SK-N-SH (cell line): ENCODE data around the gene SETD1A. TPM values are rescaled to one million over a fixed set of nuclear protein-coding genes. Genes with fewer than 3 reads are reported as not detected.

Source experiments
- CTCF ChIA-PET: fragments of 300-600, 350-600 bp; formaldehyde crosslinking; extraction: SDS; loops from one replicate; lab custom pipeline; 2021; lab: Yijun Ruan, JAX
- POLR2A ChIA-PET: fragments of 350-600 bp; sonication (Branson Sonifier 250); formaldehyde crosslinking; extraction: SDS; loops from one replicate; lab custom pipeline; 2020; ENCODE audit warnings: antibody characterized with exemption, inconsistent platforms; lab: Yijun Ruan, JAX
- DNase-seq: peaks from one replicate; pipeline ENCODE4 v3.0.0; 2012
- H2AFZ ChIP-seq: fragments of 200-600 bp; sonication (generic); 2 replicates; pipeline ENCODE4 v1.8.1; 2016; ENCODE audit warnings: antibody characterized with exemption, mild to moderate bottlenecking, low read depth
- H3F3A ChIP-seq: fragments of 200-600 bp; sonication (generic); replicated peaks from 2 replicates; pipeline ENCODE3; 2016; ENCODE audit warnings: antibody characterized with exemption, mild to moderate bottlenecking; ENCODE audit not compliant: insufficient read depth
- H3K27ac ChIP-seq, 2 experiments: fragments of 200-500 bp in 1 of 2; fragments of 200-600 bp in 1 of 2; sonication (Bioruptor generic) in 1 of 2; sonication (generic), shearing (Covaris generic) in 1 of 2; 2 replicates each; pipeline versions ENCODE4 v1.5.1 to v1.6.1; 2014 to 2016; ENCODE audit warnings: low read depth in 2 of 2, inconsistent platforms in 1 of 2, low read length in 1 of 2, mild to moderate bottlenecking in 1 of 2, mixed read lengths in 1 of 2
- H3K27me3 ChIP-seq: fragments of 200-600 bp; sonication (generic), shearing (Covaris generic); 2 replicates; pipeline ENCODE4 v1.6.1; 2016; ENCODE audit warnings: mixed run types; ENCODE audit not compliant: insufficient read depth
- H3K36me3 ChIP-seq, 2 experiments: fragments of 200-500 bp in 1 of 2; fragments of 200-600 bp in 1 of 2; sonication (Bioruptor generic) in 1 of 2; sonication (generic) in 1 of 2; replicated peaks in 1 of 2; 2 replicates each; pipeline versions ENCODE3 to v1.5.1; 2014 to 2016; ENCODE audit warnings: low read length in 1 of 2, mild to moderate bottlenecking in 1 of 2; ENCODE audit not compliant: insufficient read depth in 2 of 2, control insufficient read depth in 1 of 2
- H3K4me1 ChIP-seq, 2 experiments: fragments of 200-500 bp in 1 of 2; fragments of 200-600 bp in 1 of 2; sonication (Bioruptor generic) in 1 of 2; sonication (generic), shearing (Covaris generic) in 1 of 2; 2 replicates each; pipeline versions ENCODE4 v1.5.1 to v1.6.1; 2014 to 2016; ENCODE audit warnings: low read depth in 1 of 2, low read length in 1 of 2, mixed run types in 1 of 2; ENCODE audit not compliant: insufficient read depth in 2 of 2, control insufficient read depth in 1 of 2
- H3K4me2 ChIP-seq: fragments of 200-600 bp; sonication (generic), shearing (Covaris generic); 2 replicates; pipeline ENCODE4 v1.6.1; 2017; ENCODE audit warnings: mixed run types
- H3K4me3 ChIP-seq, 2 experiments: fragments of 200-500 bp in 1 of 2; fragments of 200-600 bp in 1 of 2; sonication (Bioruptor generic) in 1 of 2; sonication (generic), shearing (Covaris generic) in 1 of 2; 2 replicates each; pipeline versions ENCODE4 v1.5.1 to v1.8.1; 2014 to 2016; ENCODE audit warnings: low read depth in 2 of 2, inconsistent platforms in 1 of 2, low read length in 1 of 2, mild to moderate bottlenecking in 1 of 2, mixed read lengths in 1 of 2, moderate library complexity in 1 of 2
- H3K79me2 ChIP-seq: fragments of 200-600 bp; sonication (generic); 2 replicates; pipeline ENCODE4 v1.8.1; 2017; ENCODE audit warnings: mild to moderate bottlenecking; ENCODE audit not compliant: insufficient read depth
- H3K9ac ChIP-seq: fragments of 200-600 bp; sonication (generic); 2 replicates; pipeline ENCODE4 v1.6.1; 2017; ENCODE audit warnings: mixed run types
- H3K9me2 ChIP-seq: fragments of 200-600 bp; sonication (generic); 2 replicates; pipeline ENCODE4 v1.6.1; 2017; ENCODE audit warnings: mixed run types
- H3K9me3 ChIP-seq: fragments of 200-600 bp; sonication (generic); 2 replicates; pipeline ENCODE4 v1.6.1; 2017; ENCODE audit warnings: mixed run types, mild to moderate bottlenecking, moderate library complexity
- H4K20me1 ChIP-seq: fragments of 200-600 bp; sonication (generic); 2 replicates; pipeline ENCODE4 v1.6.1; 2017; ENCODE audit warnings: mild to moderate bottlenecking, mixed run types; ENCODE audit not compliant: insufficient read depth
- EZH2phosphoT487 ChIP-seq: fragments of 200-600 bp; sonication (generic); IDR thresholded peaks from 2 replicates; pipeline ENCODE4 v1.6.1; 2017; ENCODE audit warnings: low read depth, mixed run types, mild to moderate bottlenecking, antibody characterized with exemption, moderate library complexity, borderline replicate concordance
- FOXJ3 ChIP-seq: sonication (generic); formaldehyde crosslinking; IDR thresholded peaks from 2 replicates; pipeline ENCODE4 v1.5.1; 2020; ENCODE audit warnings: mild to moderate bottlenecking, missing genetic modification reagents
- FOXM1 ChIP-seq: IDR thresholded peaks from 2 replicates; pipeline ENCODE4 v1.4.0; 2012; ENCODE audit warnings: low read depth, mild to moderate bottlenecking
- IRF3 ChIP-seq: fragments of 150-350 bp; IDR thresholded peaks from 2 replicates; pipeline ENCODE4 v1.6.1; 2016; ENCODE audit warnings: mild to moderate bottlenecking, low read depth, low read length
- MEF2A ChIP-seq: IDR thresholded peaks from 2 replicates; pipeline ENCODE4 v1.4.0; 2012; ENCODE audit warnings: low read depth, borderline replicate concordance
- POLR2AphosphoS5 ChIP-seq: IDR thresholded peaks from 2 replicates; pipeline ENCODE4 v1.6.1; 2012; ENCODE audit warnings: low read depth, low read length
- RFX5 ChIP-seq: IDR thresholded peaks from 2 replicates; pipeline ENCODE4 v1.6.1; 2012; ENCODE audit warnings: mild to moderate bottlenecking, improper control_type of control experiment, low read length
- TAF1 ChIP-seq: IDR thresholded peaks from 2 replicates; pipeline ENCODE4 v1.6.1; 2012; ENCODE audit warnings: low read depth, mild to moderate bottlenecking, low read length, moderate library complexity, borderline replicate concordance
- TEAD4 ChIP-seq: IDR thresholded peaks from 2 replicates; pipeline ENCODE4 v1.4.0; 2012; ENCODE audit warnings: mild to moderate bottlenecking, borderline replicate concordance; ENCODE audit not compliant: insufficient read depth
- USF2 ChIP-seq: fragments of 150-350 bp; IDR thresholded peaks from 2 replicates; pipeline ENCODE4 v1.6.1; 2017; ENCODE audit warnings: antibody characterized with exemption, low read length, low read depth, borderline replicate concordance
- WGBS: methylation state at CpG from one replicate; pipeline ENCODE4 v1.1.6; 2017; ENCODE audit warnings: low lambda C conversion rate; 5-methylcytosine and 5-hydroxymethylcytosine counted together
- polyA plus RNA-seq, 3 experiments: library from polyadenylated mRNA; depleted of rRNA; stranded (reverse); fragments of >200 nt; gene quantifications; 2 replicates each; pipeline ENCODE4 v1.2.3, GENCODE V29; 2012
- TF ChIP-seq, protein P1 (sequence below): fragments of 200-600 bp; sonication (generic); IDR thresholded peaks from 2 replicates; pipeline ENCODE4 v1.6.1; 2017; ENCODE audit warnings: antibody characterized with exemption, mild to moderate bottlenecking, moderate library complexity
- TF ChIP-seq, protein P2 (sequence below): IDR thresholded peaks from 2 replicates; pipeline ENCODE4 v1.4.0; 2012; ENCODE audit warnings: low read depth, borderline replicate concordance

Gene SETD1A
- polyA plus RNA-seq, 1 of the 3 experiments (the other 2 are of a cell fraction), result 6.8 TPM

- TF ChIP-seq EZH2phosphoT487 (no peak), TAF1 (no peak), RFX5 (no peak), FOXJ3 (no peak)
- TF ChIP-seq, protein P1, sequence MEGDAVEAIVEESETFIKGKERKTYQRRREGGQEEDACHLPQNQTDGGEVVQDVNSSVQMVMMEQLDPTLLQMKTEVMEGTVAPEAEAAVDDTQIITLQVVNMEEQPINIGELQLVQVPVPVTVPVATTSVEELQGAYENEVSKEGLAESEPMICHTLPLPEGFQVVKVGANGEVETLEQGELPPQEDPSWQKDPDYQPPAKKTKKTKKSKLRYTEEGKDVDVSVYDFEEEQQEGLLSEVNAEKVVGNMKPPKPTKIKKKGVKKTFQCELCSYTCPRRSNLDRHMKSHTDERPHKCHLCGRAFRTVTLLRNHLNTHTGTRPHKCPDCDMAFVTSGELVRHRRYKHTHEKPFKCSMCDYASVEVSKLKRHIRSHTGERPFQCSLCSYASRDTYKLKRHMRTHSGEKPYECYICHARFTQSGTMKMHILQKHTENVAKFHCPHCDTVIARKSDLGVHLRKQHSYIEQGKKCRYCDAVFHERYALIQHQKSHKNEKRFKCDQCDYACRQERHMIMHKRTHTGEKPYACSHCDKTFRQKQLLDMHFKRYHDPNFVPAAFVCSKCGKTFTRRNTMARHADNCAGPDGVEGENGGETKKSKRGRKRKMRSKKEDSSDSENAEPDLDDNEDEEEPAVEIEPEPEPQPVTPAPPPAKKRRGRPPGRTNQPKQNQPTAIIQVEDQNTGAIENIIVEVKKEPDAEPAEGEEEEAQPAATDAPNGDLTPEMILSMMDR, result no peak
Measured at GRCh38 chr16:31003744-31004143, 46.2 kb downstream of the SETD1A start (continued).

GRCh38 chr16:31004658-31005057 is 47.1 kb downstream of the SETD1A start:
- H2AFZ ChIP-seq, result no peak overlapping the region
- H3K4me1 ChIP-seq, result peaks cover 4 to 12% of the 10 kb centered on the region in 2 experiments; a peak in 1 of 4 replicates
- H3K4me3 ChIP-seq, result no peak overlapping the region
- no peak overlapping the region for H3K27ac ChIP-seq
- H3K9ac ChIP-seq, result no peak overlapping the region
- H3K36me3 ChIP-seq, result peaks cover 0 to 2% of the 10 kb centered on the region in 2 experiments
- H3F3A ChIP-seq, result peaks cover 11% of the 10 kb centered on the region
- H3K27me3 ChIP-seq, result no peaks in the 10 kb centered on the region
- H3K4me2 ChIP-seq, result no peak overlapping the region
- 92% methylated on average over 1 of the region's 2 CpGs for WGBS
- no peaks in the 10 kb centered on the region for H3K9me3 ChIP-seq
- TF ChIP-seq RFX5 (no peak), TEAD4 (no peak), FOXJ3 (no peak), FOXM1 (no peak), MEF2A (no peak), USF2 (no peak), IRF3 (no peak), POLR2AphosphoS5 (no peak)
- TF ChIP-seq, protein P2, sequence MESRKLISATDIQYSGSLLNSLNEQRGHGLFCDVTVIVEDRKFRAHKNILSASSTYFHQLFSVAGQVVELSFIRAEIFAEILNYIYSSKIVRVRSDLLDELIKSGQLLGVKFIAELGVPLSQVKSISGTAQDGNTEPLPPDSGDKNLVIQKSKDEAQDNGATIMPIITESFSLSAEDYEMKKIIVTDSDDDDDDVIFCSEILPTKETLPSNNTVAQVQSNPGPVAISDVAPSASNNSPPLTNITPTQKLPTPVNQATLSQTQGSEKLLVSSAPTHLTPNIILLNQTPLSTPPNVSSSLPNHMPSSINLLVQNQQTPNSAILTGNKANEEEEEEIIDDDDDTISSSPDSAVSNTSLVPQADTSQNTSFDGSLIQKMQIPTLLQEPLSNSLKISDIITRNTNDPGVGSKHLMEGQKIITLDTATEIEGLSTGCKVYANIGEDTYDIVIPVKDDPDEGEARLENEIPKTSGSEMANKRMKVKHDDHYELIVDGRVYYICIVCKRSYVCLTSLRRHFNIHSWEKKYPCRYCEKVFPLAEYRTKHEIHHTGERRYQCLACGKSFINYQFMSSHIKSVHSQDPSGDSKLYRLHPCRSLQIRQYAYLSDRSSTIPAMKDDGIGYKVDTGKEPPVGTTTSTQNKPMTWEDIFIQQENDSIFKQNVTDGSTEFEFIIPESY, result no peak
- no peaks in the 10 kb centered on the region for H3K9me2 ChIP-seq
- H4K20me1 ChIP-seq, result no peaks in the 10 kb centered on the region
- ChIA-PET CTCF (interaction anchor here (0.6 to 2.6 kb wide), 2 partner anchors 20 to 451 kb away, joined by 3 to 16 read pairs; partner anchors contain the start of gene HSD3B7), POLR2A (no interaction called here)
- peaks cover 40% of the 10 kb centered on the region for H3K79me2 ChIP-seq
- no peak for DNase-seq
